HG03378 (cell line): Measurements from ENCODE around the gene ADGRG6.
"Not testable (repeated sequence)": the region's sequence is repeated elsewhere in the genome, so short reads cannot be mapped to it uniquely, and the experiment has no call there.

Source experiments
- ATAC-seq: cut with Tn5 transposase; IDR thresholded peaks from one replicate; pipeline ENCODE4 v1.9.1; 2021; ENCODE audit warnings: mild to moderate bottlenecking, moderate library complexity; ENCODE audit not compliant: unreplicated experiment

ADGRG6 gene

GRCh38 chr6:142404751-142405150 lies 102.9 kb downstream of the ADGRG6 start:
- ATAC-seq = no peak

- no peak for ATAC-seq
Observed at GRCh38 chr6:142406131-142406530, 104.3 kb downstream of the ADGRG6 start.

- no peak for ATAC-seq
Observed at GRCh38 chr6:142407685-142408273, 106.0 kb downstream of the ADGRG6 start.

GRCh38 chr6:142408409-142408808 lies 106.6 kb downstream of the ADGRG6 start:
- ATAC-seq = no peak

- no peak for ATAC-seq
Observed at GRCh38 chr6:142409794-142410193, 108.0 kb downstream of the ADGRG6 start.

- ATAC-seq = no peak
Observed at GRCh38 chr6:142411145-142411544, 109.3 kb downstream of the ADGRG6 start.

GRCh38 chr6:142412241-142412640 lies 110.4 kb downstream of the ADGRG6 start:
- ATAC-seq = no peak

GRCh38 chr6:142412658-142413057 lies 110.9 kb downstream of the ADGRG6 start:
- ATAC-seq = no peak

- ATAC-seq = no peak
Observed at GRCh38 chr6:142413111-142413510, 111.3 kb downstream of the ADGRG6 start.

- ATAC-seq = no peak
Observed at GRCh38 chr6:142414462-142415250, 112.8 kb downstream of the ADGRG6 start.

- no peak for ATAC-seq
Observed at GRCh38 chr6:142416179-142416578, 114.4 kb downstream of the ADGRG6 start.

GRCh38 chr6:142416686-142417085 lies 114.9 kb downstream of the ADGRG6 start:
- ATAC-seq = no peak

- no peak for ATAC-seq
Observed at GRCh38 chr6:142417331-142417750, 115.5 kb downstream of the ADGRG6 start.

- ATAC-seq = no peak
Observed at GRCh38 chr6:142419071-142419470, 117.3 kb downstream of the ADGRG6 start.

- ATAC-seq = no peak
Observed at GRCh38 chr6:142420802-142421201, 119.0 kb downstream of the ADGRG6 start.

- no peak for ATAC-seq
Observed at GRCh38 chr6:142421285-142422117, 119.7 kb downstream of the ADGRG6 start.

- ATAC-seq = not testable (repeated sequence)
Observed at GRCh38 chr6:142426444-142427132, 124.8 kb downstream of the ADGRG6 start.

GRCh38 chr6:142428468-142428867 lies 126.7 kb downstream of the ADGRG6 start:
- ATAC-seq = not testable (repeated sequence)

GRCh38 chr6:142429195-142429594 lies 127.4 kb downstream of the ADGRG6 start:
- ATAC-seq = no peak

GRCh38 chr6:142433419-142433818 lies 131.6 kb downstream of the ADGRG6 start:
- ATAC-seq = no peak

GRCh38 chr6:142438898-142439297 lies 137.1 kb downstream of the ADGRG6 start:
- ATAC-seq = no peak
